H54 (cell line): ENCODE data around the gene HLTF.

Experiments used
- DNase-seq: peaks from one replicate; pipeline ENCODE4 v3.0.0; 2011; ENCODE audit warnings: low spot score, mixed read lengths; ENCODE audit not compliant: insufficient read length
- FAIRE-seq: peaks from 3 replicates; lab custom pipeline; 2011; peaks lifted over from hg19 to GRCh38; lab: Jason Lieb, UNC
- POLR2A ChIP-seq: IDR thresholded peaks from 2 replicates; pipeline ENCODE4 v1.6.1; 2011; ENCODE audit warnings: low read depth, mild to moderate bottlenecking, low read length

The HLTF gene

GRCh38 chr3:149067883-149068282, 18.4 kb downstream of the HLTF start:
- FAIRE-seq = no peak
- DNase-seq = no peak
- TF ChIP-seq POLR2A = no peak

GRCh38 chr3:149061776-149062175, 24.6 kb downstream of the HLTF start:
- FAIRE-seq = no peak
- no peak for TF ChIP-seq POLR2A
- no peak for DNase-seq

GRCh38 chr3:149058602-149059001, 27.7 kb downstream of the HLTF start:
- FAIRE-seq = no peak
- no peak for TF ChIP-seq POLR2A
- DNase-seq = no peak

- TF ChIP-seq POLR2A = no peak
- no peak for FAIRE-seq
- no peak for DNase-seq
Measured at GRCh38 chr3:149058198-149058597, 28.1 kb downstream of the HLTF start.

- no peak for TF ChIP-seq POLR2A
- no peak for FAIRE-seq
- no peak for DNase-seq
Measured at GRCh38 chr3:149055575-149055974, 30.8 kb downstream of the HLTF start.

GRCh38 chr3:149044339-149045083, 41.8 kb downstream of the HLTF start:
- DNase-seq (no peak), FAIRE-seq (no peak)
- no peak for TF ChIP-seq POLR2A

GRCh38 chr3:149042789-149043386, 43.4 kb downstream of the HLTF start:
- peak; percentile 50 for FAIRE-seq
- TF ChIP-seq POLR2A = no peak
- DNase-seq = no peak

GRCh38 chr3:149038322-149038721, 48.0 kb downstream of the HLTF start:
- TF ChIP-seq POLR2A = no peak
- no peak for FAIRE-seq
- DNase-seq = no peak

GRCh38 chr3:149037684-149038083, 48.6 kb downstream of the HLTF start:
- DNase-seq (no peak), FAIRE-seq (no peak)
- TF ChIP-seq POLR2A = no peak

GRCh38 chr3:149031096-149031495, 55.2 kb downstream of the HLTF start:
- TF ChIP-seq POLR2A = no peak
- DNase-seq (no peak), FAIRE-seq (no peak)

GRCh38 chr3:149026718-149027117, 59.6 kb downstream of the HLTF start:
- TF ChIP-seq POLR2A = no peak
- DNase-seq (no peak), FAIRE-seq (peak; percentile 76)

GRCh38 chr3:149023951-149024350, 62.4 kb downstream of the HLTF start:
- FAIRE-seq = no peak
- no peak for DNase-seq
- no peak for TF ChIP-seq POLR2A

GRCh38 chr3:149021830-149022229, 64.5 kb downstream of the HLTF start:
- DNase-seq = no peak
- no peak for FAIRE-seq
- no peak for TF ChIP-seq POLR2A

GRCh38 chr3:149020839-149021252, 65.5 kb downstream of the HLTF start:
- no peak for DNase-seq
- no peak for FAIRE-seq
- no peak for TF ChIP-seq POLR2A

- FAIRE-seq (no peak), DNase-seq (no peak)
- TF ChIP-seq POLR2A = no peak
Measured at GRCh38 chr3:149020196-149020838, 66.0 kb downstream of the HLTF start.
